Keratinocyte (primary cell): ENCODE measurements around the gene PTPRN2. TPM values are rescaled to one million over a fixed set of nuclear protein-coding genes. Genes with fewer than 3 reads are reported as not detected.

ENCODE experiments used
- DNase-seq: peaks from one replicate; pipeline ENCODE4 v3.0.0-alpha.2; 2011; ENCODE audit warnings: low read depth, missing footprints, low spot score
- FAIRE-seq: peaks from 2 replicates; lab custom pipeline; 2011; peaks lifted over from hg19 to GRCh38; lab: Jason Lieb, UNC
- H2AFZ ChIP-seq: 2 replicates; pipeline ENCODE4 v1.6.0; 2012; ENCODE audit warnings: low read length, control low read depth, inconsistent platforms; ENCODE audit not compliant: control insufficient read depth
- H3K27ac ChIP-seq: 2 replicates; pipeline ENCODE4 v1.5.1; 2011; ENCODE audit warnings: low read length; ENCODE audit not compliant: control insufficient read depth, insufficient read depth
- H3K27me3 ChIP-seq: 3 replicates; pipeline ENCODE4 v1.6.0; 2011; ENCODE audit warnings: low read length; ENCODE audit not compliant: control insufficient read depth, insufficient read depth; ENCODE audit errors: extremely low read depth
- H3K36me3 ChIP-seq, 2 experiments: 2 replicates in 1 of 2; 3 replicates in 1 of 2; pipeline ENCODE4 v1.5.1; 2011; ENCODE audit warnings: low read length in 2 of 2, mild to moderate bottlenecking in 1 of 2; ENCODE audit not compliant: control insufficient read depth in 2 of 2, insufficient read depth in 2 of 2; ENCODE audit errors: extremely low read depth in 1 of 2
- H3K4me1 ChIP-seq: 3 replicates; pipeline ENCODE4 v1.5.1; 2011; ENCODE audit warnings: low read length; ENCODE audit not compliant: control insufficient read depth, insufficient read depth; ENCODE audit errors: extremely low read depth
- H3K4me2 ChIP-seq: 3 replicates; pipeline ENCODE4 v1.6.0; 2011; ENCODE audit warnings: low read depth, low read length; ENCODE audit not compliant: control insufficient read depth, insufficient read depth; ENCODE audit errors: extremely low read depth
- H3K4me3 ChIP-seq, 3 experiments: fragments of 200-600 bp in 1 of 3; sonication (generic) in 1 of 3; 2 replicates in 2 of 3; 3 replicates in 1 of 3; pipeline ENCODE4 v1.5.1; 2011 to 2016; ENCODE audit warnings: low read length in 3 of 3, mild to moderate bottlenecking in 3 of 3, control low read depth in 2 of 3, inconsistent platforms in 1 of 3, low read depth in 1 of 3, mixed read lengths in 1 of 3, mixed run types in 1 of 3, moderate library complexity in 1 of 3; ENCODE audit not compliant: control insufficient read depth in 2 of 3, insufficient read depth in 2 of 3; ENCODE audit errors: extremely low read depth in 1 of 3
- H3K79me2 ChIP-seq: 2 replicates; pipeline ENCODE4 v1.6.0; 2012; ENCODE audit warnings: low read length; ENCODE audit not compliant: control insufficient read depth, insufficient read depth
- H3K9ac ChIP-seq: 3 replicates; pipeline ENCODE4 v1.6.0; 2011; ENCODE audit warnings: low read length; ENCODE audit not compliant: control insufficient read depth, insufficient read depth; ENCODE audit errors: extremely low read depth
- H3K9me1 ChIP-seq: 3 replicates; pipeline ENCODE4 v1.6.0; 2011; ENCODE audit warnings: low read length; ENCODE audit not compliant: control insufficient read depth, insufficient read depth; ENCODE audit errors: extremely low read depth
- H3K9me3 ChIP-seq: 2 replicates; pipeline ENCODE4 v1.5.1; 2012; ENCODE audit warnings: low read depth, low read length; ENCODE audit not compliant: control insufficient read depth
- H4K20me1 ChIP-seq: 3 replicates; pipeline ENCODE4 v1.6.0; 2011; ENCODE audit warnings: low read length; ENCODE audit not compliant: control insufficient read depth, insufficient read depth; ENCODE audit errors: extremely low read depth
- CTCF ChIP-seq, 3 experiments: IDR thresholded peaks in 1 of 3; conservative IDR thresholded peaks in 1 of 3; optimal IDR thresholded peaks in 1 of 3; 2 replicates in 2 of 3; 3 replicates in 1 of 3; pipeline versions ENCODE3 to v1.5.1; 2011; ENCODE audit warnings: low read length in 3 of 3, mild to moderate bottlenecking in 3 of 3, moderate library complexity in 2 of 3, control low read depth in 1 of 3, inconsistent platforms in 1 of 3; ENCODE audit not compliant: insufficient read depth in 2 of 3; ENCODE audit errors: extremely low read depth in 1 of 3
- EZH2 ChIP-seq: IDR thresholded peaks from one replicate; pipeline ENCODE4 v1.6.1; 2012; ENCODE audit warnings: inconsistent platforms, mild to moderate bottlenecking, low read length, moderate library complexity
- dilution Hi-C: fragments of 300-500 bp; cut with MboI; formaldehyde crosslinking; loops from one replicate; pipeline ENCODE4 v1.7.0; 2020; ENCODE audit warnings: low sequenced_read_pairs; ENCODE audit not compliant: extremely low pct_ligation_motif_present
- polyA plus RNA-seq, 5 experiments: library from polyadenylated mRNA; depleted of rRNA in 3 of 5; stranded (reverse) in 3 of 5; stranded (forward) in 1 of 5; unstranded in 1 of 5; fragments of >200 nt; gene quantifications; 1 replicate in 1 of 5; 2 replicates in 3 of 5; 3 replicates in 1 of 5; pipeline versions ENCODE4 v1.2.1 to v1.2.3, GENCODE V29; 2011 to 2012; ENCODE audit warnings: missing spikeins in 2 of 5, low read depth in 1 of 5, low replicate concordance in 1 of 5

PTPRN2 gene
- polyA plus RNA-seq, 1 donor (not counting 4 experiments of a cell fraction or from before 2014, with no cell fraction given): not detected

- DNase-seq (no peak), FAIRE-seq (no peak)
- H3K79me2 ChIP-seq: no peaks in the 10 kb centered on the region
- H3K4me2 ChIP-seq: no peak overlapping the region
- H3K9me3 ChIP-seq: peaks cover 15% of the 10 kb centered on the region
- H3K9ac ChIP-seq: no peak overlapping the region
- no peak overlapping the region for H3K4me3 ChIP-seq
- no peak overlapping the region for H3K27ac ChIP-seq
- H2AFZ ChIP-seq: no peak overlapping the region
- no peaks in the 10 kb centered on the region for H4K20me1 ChIP-seq
- no peaks in the 10 kb centered on the region for H3K36me3 ChIP-seq
- TF ChIP-seq EZH2: no peak
- no peaks in the 10 kb centered on the region for H3K27me3 ChIP-seq
- H3K4me1 ChIP-seq: no peaks in the 10 kb centered on the region
- dilution Hi-C loops: no loop called here
- no peaks in the 10 kb centered on the region for H3K9me1 ChIP-seq
Observed at GRCh38 chr7:158186864-158187693, 400.5 kb downstream of the PTPRN2 start.

GRCh38 chr7:158186406-158186805 is 401.2 kb downstream of the PTPRN2 start:
- H3K36me3 ChIP-seq: no peaks in the 10 kb centered on the region
- H4K20me1 ChIP-seq: no peaks in the 10 kb centered on the region
- TF ChIP-seq CTCF (optimal IDR thresholded peaks at IDR 0.05 in 1 of 3, IDR thresholded peaks at IDR 0.05 in 1 of 3, conservative IDR thresholded peaks at IDR 0.05 in 1 of 3; ENCODE audit: extremely low read depth in 1 of 3, insufficient read depth in 2 of 3, low read length in 3 of 3): no peak
- no peak for TF ChIP-seq EZH2
- no peak overlapping the region for H2AFZ ChIP-seq
- FAIRE-seq (no peak), DNase-seq (no peak)
- no peak overlapping the region for H3K9ac ChIP-seq
- no peak overlapping the region for H3K4me2 ChIP-seq
- peaks cover 11% of the 10 kb centered on the region for H3K9me3 ChIP-seq
- dilution Hi-C loops: no loop called here
- H3K9me1 ChIP-seq: no peaks in the 10 kb centered on the region
- H3K4me3 ChIP-seq: no peak overlapping the region
- no peaks in the 10 kb centered on the region for H3K79me2 ChIP-seq
- no peak overlapping the region for H3K27ac ChIP-seq
- no peaks in the 10 kb centered on the region for H3K4me1 ChIP-seq
- H3K27me3 ChIP-seq: no peaks in the 10 kb centered on the region
